Mesenchymal stem cell (in vitro differentiated cells and primary cell): ENCODE results near the gene TLCD5.
A peak's percentile ranks its signal among the peaks of the same experiment; 100 is the strongest.

ENCODE experiments used
- DNase-seq: peaks from one replicate; pipeline ENCODE4 v3.0.0-alpha.2; 2013
- H2AFZ ChIP-seq: one replicate; pipeline ENCODE4 v1.6.1; 2013; ENCODE audit warnings: low read depth, mild to moderate bottlenecking, control low read depth, inconsistent platforms, low read length, moderate library complexity
- H2AK5ac ChIP-seq: 2 replicates; pipeline ENCODE4 v1.6.1; 2013; ENCODE audit warnings: low read length, moderate library complexity, mild to moderate bottlenecking, inconsistent platforms; ENCODE audit not compliant: severe bottlenecking
- H2BK120ac ChIP-seq: one replicate; pipeline ENCODE4 v1.6.1; 2013; ENCODE audit warnings: low read depth, mild to moderate bottlenecking, inconsistent platforms, low read length, moderate library complexity
- H2BK12ac ChIP-seq, 2 experiments: one replicate each; pipeline ENCODE4 v1.6.1; 2013; ENCODE audit warnings: inconsistent platforms in 2 of 2, low read length in 2 of 2, mild to moderate bottlenecking in 2 of 2, moderate library complexity in 2 of 2, control low read depth in 1 of 2
- H2BK15ac ChIP-seq: one replicate; pipeline ENCODE4 v1.6.1; 2013; ENCODE audit warnings: mild to moderate bottlenecking, low read depth, inconsistent platforms; ENCODE audit not compliant: poor library complexity, severe bottlenecking
- H2BK5ac ChIP-seq: 2 replicates; pipeline ENCODE4 v1.6.1; 2013; ENCODE audit warnings: low read depth, mild to moderate bottlenecking, low read length, control low read depth, inconsistent platforms; ENCODE audit not compliant: poor library complexity, severe bottlenecking
- H3K14ac ChIP-seq, 2 experiments: one replicate each; pipeline ENCODE4 v1.6.1; 2013; ENCODE audit warnings: inconsistent platforms in 2 of 2, low read length in 2 of 2, control low read depth in 1 of 2, mild to moderate bottlenecking in 1 of 2, moderate library complexity in 1 of 2
- H3K18ac ChIP-seq, 2 experiments: one replicate each; pipeline ENCODE4 v1.6.1; 2013; ENCODE audit warnings: inconsistent platforms in 2 of 2, low read length in 2 of 2, control low read depth in 1 of 2, low read depth in 1 of 2, mild to moderate bottlenecking in 1 of 2
- H3K23ac ChIP-seq, 2 experiments: one replicate each; pipeline ENCODE4 v1.6.1; 2013; ENCODE audit warnings: inconsistent platforms in 2 of 2, low read length in 2 of 2, mild to moderate bottlenecking in 2 of 2, moderate library complexity in 2 of 2, control low read depth in 1 of 2
- H3K27ac ChIP-seq: 2 replicates; pipeline ENCODE4 v1.5.1; 2013; ENCODE audit warnings: mild to moderate bottlenecking, moderate library complexity, low read length, control low read depth, inconsistent platforms; ENCODE audit not compliant: poor library complexity, severe bottlenecking
- H3K27me3 ChIP-seq, 2 experiments: 2 replicates each; pipeline versions ENCODE4 v1.6.1 to v1.7.0; 2013; ENCODE audit warnings: low read length in 2 of 2, mild to moderate bottlenecking in 2 of 2, moderate library complexity in 2 of 2, control low read depth in 1 of 2, inconsistent platforms in 1 of 2; ENCODE audit not compliant: control insufficient read depth in 1 of 2, insufficient read depth in 1 of 2
- H3K36me3 ChIP-seq, 2 experiments: 2 replicates each; pipeline versions ENCODE4 v1.6.1 to v1.7.0; 2013; ENCODE audit warnings: low read length in 2 of 2, control low read depth in 1 of 2, inconsistent platforms in 1 of 2, low read depth in 1 of 2, mild to moderate bottlenecking in 1 of 2; ENCODE audit not compliant: insufficient read depth in 2 of 2, control insufficient read depth in 1 of 2
- H3K4ac ChIP-seq, 2 experiments: one replicate each; pipeline ENCODE4 v1.6.1; 2013; ENCODE audit warnings: inconsistent platforms in 2 of 2, low read length in 2 of 2, mild to moderate bottlenecking in 2 of 2, moderate library complexity in 2 of 2, control low read depth in 1 of 2, low read depth in 1 of 2
- H3K4me1 ChIP-seq: 2 replicates; pipeline ENCODE4 v1.6.1; 2013; ENCODE audit warnings: low read depth, low read length, control low read depth; ENCODE audit not compliant: control insufficient read depth, insufficient read depth
- H3K4me2 ChIP-seq: 2 replicates; pipeline ENCODE4 v1.6.1; 2013; ENCODE audit warnings: low read length, mild to moderate bottlenecking, inconsistent platforms; ENCODE audit not compliant: poor library complexity, severe bottlenecking
- H3K4me3 ChIP-seq, 2 experiments: 2 replicates each; pipeline versions ENCODE4 v1.5.1 to v1.7.0; 2013; ENCODE audit warnings: low read length in 2 of 2, mild to moderate bottlenecking in 2 of 2, control low read depth in 1 of 2, low read depth in 1 of 2; ENCODE audit not compliant: insufficient read depth in 1 of 2
- H3K79me1 ChIP-seq: replicated peaks from 2 replicates; pipeline ENCODE4 v1.6.1; 2013; ENCODE audit warnings: mild to moderate bottlenecking, control low read depth, low read length, inconsistent platforms; ENCODE audit not compliant: poor library complexity, severe bottlenecking
- H3K9ac ChIP-seq: 2 replicates; pipeline ENCODE4 v1.7.0; 2013; ENCODE audit warnings: mild to moderate bottlenecking, low read length, moderate library complexity
- H3K9me3 ChIP-seq: 2 replicates; pipeline ENCODE4 v1.7.0; 2013; ENCODE audit warnings: mild to moderate bottlenecking, low read length; ENCODE audit not compliant: control insufficient read depth
- H4K8ac ChIP-seq: one replicate; pipeline ENCODE4 v1.6.1; 2013; ENCODE audit warnings: inconsistent platforms, mild to moderate bottlenecking, low read length, moderate library complexity
- H4K91ac ChIP-seq: one replicate; pipeline ENCODE4 v1.6.1; 2013; ENCODE audit warnings: mild to moderate bottlenecking, low read length, inconsistent platforms
- WGBS: methylation state at CpG from one replicate; pipeline ENCODE4 v1.1.7; 2013; ENCODE audit warnings: mixed read lengths; 5-methylcytosine and 5-hydroxymethylcytosine counted together

The TLCD5 gene

DNA sequence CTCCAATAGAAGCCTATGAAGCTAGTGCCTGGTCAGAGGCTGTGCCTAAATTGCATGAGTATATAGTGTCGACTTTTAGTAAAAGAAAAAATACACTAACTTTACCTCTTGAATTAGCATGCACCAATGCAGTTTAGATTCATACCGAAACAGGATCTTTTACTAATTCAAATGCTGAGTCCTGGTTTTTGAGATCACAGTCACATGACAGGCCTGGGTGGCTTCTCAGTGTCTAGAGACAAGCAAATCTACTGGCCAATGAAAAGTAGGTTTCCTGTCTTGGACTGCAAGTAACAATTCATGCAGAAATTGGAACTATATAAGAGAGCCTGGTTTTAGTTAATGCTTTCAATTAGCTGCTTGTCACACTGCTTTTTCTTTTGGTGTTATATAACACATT, 18.3 kb downstream of the TLCD5 start:
- Histone ChIP-seq H3K27me3 (no peaks in the 10 kb centered on the region), H2BK12ac (no peak overlapping the region), H2AFZ (no peak overlapping the region), H3K9me3 (no peaks in the 10 kb centered on the region), H4K91ac (no peak overlapping the region), H3K4ac (no peak overlapping the region), H2BK120ac (peak overlapping the region; percentile 49), H3K79me1 (no peaks in the 10 kb centered on the region), H3K23ac (no peak overlapping the region), H4K8ac (no peak overlapping the region), H2BK5ac (no peak overlapping the region), H3K18ac (no peak overlapping the region), H2BK15ac (no peak overlapping the region), H3K4me3 (no peak overlapping the region), H2AK5ac (no peak overlapping the region), H3K4me1 (peaks cover 7% of the 10 kb centered on the region), H3K9ac (no peak overlapping the region), H3K4me2 (no peak overlapping the region), H3K36me3 (no peaks in the 10 kb centered on the region), H3K27ac (no peak overlapping the region), H3K14ac (no peak overlapping the region)
- 98% methylated on average over 2 of the region's 2 CpGs for WGBS
- DNase-seq: no peak

- Histone ChIP-seq H2BK120ac (no peak overlapping the region), H2BK5ac (no peak overlapping the region), H3K4me3 (no peak overlapping the region), H3K9ac (no peak overlapping the region), H3K27me3 (no peaks in the 10 kb centered on the region), H3K4me1 (peaks cover 7% of the 10 kb centered on the region), H3K18ac (no peak overlapping the region), H3K27ac (peak overlapping the region; percentile 60), H3K79me1 (no peaks in the 10 kb centered on the region), H3K23ac (no peak overlapping the region), H3K36me3 (no peaks in the 10 kb centered on the region), H4K8ac (no peak overlapping the region), H4K91ac (no peak overlapping the region), H3K14ac (no peak overlapping the region), H3K4me2 (peak overlapping the region; percentile 45), H2BK15ac (no peak overlapping the region), H2AFZ (no peak overlapping the region), H3K9me3 (no peaks in the 10 kb centered on the region), H2AK5ac (no peak overlapping the region), H2BK12ac (no peak overlapping the region), H3K4ac (no peak overlapping the region)
- 0% methylated on average over 1 of the region's 1 CpG for WGBS
- DNase-seq: peak; percentile 80
Observed at GRCh38 chr11:120344302-120345004, 19.4 kb downstream of the TLCD5 start.

DNA sequence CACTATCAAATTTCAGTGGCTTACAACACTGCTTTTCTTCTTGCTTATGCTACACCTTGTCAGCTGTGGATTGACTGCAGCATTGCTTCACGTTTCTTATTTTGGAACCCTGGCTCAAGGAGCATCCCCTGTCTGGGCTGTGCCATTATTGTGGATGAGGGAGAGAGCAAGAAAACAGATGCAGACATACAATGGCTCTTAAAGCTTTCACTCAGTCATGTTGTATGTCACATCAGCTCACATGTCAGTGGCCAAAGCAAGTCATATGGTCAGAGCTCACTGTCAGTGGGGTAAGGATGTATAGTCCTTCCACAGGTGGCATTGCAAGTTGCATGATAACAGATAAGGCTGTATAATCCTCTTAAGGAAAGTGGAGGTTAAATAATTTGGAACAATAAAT, 21.1 kb downstream of the TLCD5 start:
- no peak overlapping the region for H2BK15ac ChIP-seq
- H4K8ac ChIP-seq: no peak overlapping the region
- no peak overlapping the region for H3K4ac ChIP-seq
- no peak overlapping the region for H2BK120ac ChIP-seq
- no peak for DNase-seq
- H3K27ac ChIP-seq: no peak overlapping the region
- no peaks in the 10 kb centered on the region for H3K27me3 ChIP-seq
- H3K36me3 ChIP-seq: no peaks in the 10 kb centered on the region
- no peak overlapping the region for H3K18ac ChIP-seq
- peaks cover 4% of the 10 kb centered on the region for H3K4me1 ChIP-seq
- H3K14ac ChIP-seq: no peak overlapping the region
- H3K4me3 ChIP-seq: no peak overlapping the region
- no peak overlapping the region for H4K91ac ChIP-seq
- WGBS: 63% methylated on average over 1 of the region's 1 CpG
- no peaks in the 10 kb centered on the region for H3K79me1 ChIP-seq
- no peak overlapping the region for H2BK5ac ChIP-seq
- H3K23ac ChIP-seq: no peak overlapping the region
- H3K4me2 ChIP-seq: no peak overlapping the region
- H2AFZ ChIP-seq: no peak overlapping the region
- H3K9ac ChIP-seq: no peak overlapping the region
- H2AK5ac ChIP-seq: no peak overlapping the region
- H2BK12ac ChIP-seq: no peak overlapping the region
- no peaks in the 10 kb centered on the region for H3K9me3 ChIP-seq

DNA sequence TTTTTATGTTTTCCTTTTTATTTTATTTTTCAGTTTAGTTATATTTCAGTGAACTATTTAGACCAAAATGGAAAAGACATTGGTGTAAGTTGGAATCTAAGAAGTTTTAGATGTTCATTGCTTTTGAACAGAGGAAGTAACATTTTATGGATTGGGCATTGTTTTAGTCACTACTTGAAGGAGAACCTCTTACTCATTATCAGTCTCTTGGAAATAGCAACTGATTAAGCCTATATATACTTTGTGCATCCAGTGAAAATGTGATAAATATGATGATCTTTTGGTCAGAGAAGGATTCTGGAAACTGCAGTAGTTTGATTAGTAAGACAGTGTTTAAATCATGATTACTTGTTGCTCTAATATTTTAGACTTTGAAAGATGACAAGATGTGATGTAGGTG, 25.5 kb downstream of the TLCD5 start:
- no peak overlapping the region for H3K9ac ChIP-seq
- H3K4ac ChIP-seq: no peak overlapping the region
- H3K23ac ChIP-seq: no peak overlapping the region
- no peak overlapping the region for H3K4me2 ChIP-seq
- H3K27me3 ChIP-seq: no peaks in the 10 kb centered on the region
- no peak for DNase-seq
- no peak overlapping the region for H2AFZ ChIP-seq
- no peak overlapping the region for H3K18ac ChIP-seq
- H3K4me1 ChIP-seq: peaks cover 8% of the 10 kb centered on the region
- H2BK12ac ChIP-seq: no peak overlapping the region
- H2BK15ac ChIP-seq: no peak overlapping the region
- no peak overlapping the region for H2AK5ac ChIP-seq
- no peaks in the 10 kb centered on the region for H3K9me3 ChIP-seq
- no peaks in the 10 kb centered on the region for H3K79me1 ChIP-seq
- H4K8ac ChIP-seq: no peak overlapping the region
- no peak overlapping the region for H3K14ac ChIP-seq
- no peak overlapping the region for H2BK5ac ChIP-seq
- no peak overlapping the region for H4K91ac ChIP-seq
- H3K4me3 ChIP-seq: no peak overlapping the region
- H3K27ac ChIP-seq: no peak overlapping the region
- no peak overlapping the region for H2BK120ac ChIP-seq
- H3K36me3 ChIP-seq: peaks cover 0 to 2% of the 10 kb centered on the region in 2 experiments
